Measurements from ENCODE around the gene MXD1.

Gene MXD1

DNA sequence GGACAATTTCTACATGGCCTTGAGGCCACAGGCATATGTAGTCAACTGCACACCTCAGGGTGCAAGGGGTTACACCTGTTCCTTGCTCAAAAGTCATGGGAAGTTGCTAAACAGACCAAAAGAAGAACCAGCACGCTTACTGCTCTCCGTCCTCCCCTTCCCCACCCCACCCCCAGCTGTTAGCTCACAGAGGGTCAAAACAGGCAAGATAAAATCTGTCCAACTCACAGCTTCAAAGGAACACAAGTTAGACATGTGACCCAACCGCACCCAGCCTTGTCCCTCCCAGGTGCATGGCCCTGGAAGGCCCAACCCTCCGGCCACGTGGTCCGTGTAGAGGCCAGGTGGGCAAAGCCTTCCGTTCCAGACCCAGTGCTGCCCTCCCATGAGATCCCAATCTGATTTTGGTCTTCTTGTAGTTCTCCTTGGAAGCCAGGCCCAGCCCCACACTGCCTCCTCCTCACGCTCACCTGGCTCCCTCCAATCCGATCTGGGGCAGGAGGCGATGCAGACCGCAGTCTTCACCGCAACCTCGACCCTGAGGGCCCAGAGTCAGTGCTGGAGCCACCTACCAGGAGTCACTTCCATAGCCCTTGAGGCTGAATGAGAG lies 61.0 kb downstream of the MXD1 start:
- in situ Hi-C loops (cut with MboI; ENCODE audit: low sequenced_read_pairs): no loop called here

- in situ Hi-C loops (cut with MboI; ENCODE audit: low sequenced_read_pairs): no loop called here
Measured at GRCh38 chr2:69977186-69977585, 62.3 kb downstream of the MXD1 start.

GRCh38 chr2:69977906-69978482 lies 63.1 kb downstream of the MXD1 start:
- in situ Hi-C loops (cut with MboI; ENCODE audit: low sequenced_read_pairs): no loop called here

GRCh38 chr2:69979902-69980807 lies 65.2 kb downstream of the MXD1 start:
- in situ Hi-C loops (cut with MboI; ENCODE audit: low sequenced_read_pairs): no loop called here

- in situ Hi-C loops (cut with MboI; ENCODE audit: low sequenced_read_pairs): no loop called here
Measured at GRCh38 chr2:69983392-69983966, 68.6 kb downstream of the MXD1 start.

DNA sequence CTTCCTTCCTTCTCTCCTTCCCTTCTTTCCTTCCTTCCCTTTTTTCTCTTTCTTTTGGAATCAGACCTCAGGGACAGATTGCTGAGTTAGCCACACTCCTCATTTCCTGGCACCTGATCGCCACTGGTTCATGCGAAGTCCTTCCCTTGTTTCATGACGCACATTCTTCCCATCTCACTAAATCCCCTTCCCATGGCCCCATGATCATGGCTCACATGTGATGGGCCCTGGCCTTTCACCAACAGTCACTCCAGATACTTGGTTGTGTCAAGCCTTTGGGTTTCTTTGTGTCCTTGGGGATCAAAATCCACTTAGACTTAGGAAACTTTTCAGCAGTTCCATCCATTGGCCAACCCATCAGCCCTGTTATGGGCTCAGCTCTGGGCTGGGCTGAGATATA lies 70.3 kb downstream of the MXD1 start:
- in situ Hi-C loops (cut with MboI; ENCODE audit: low sequenced_read_pairs): no loop called here

DNA sequence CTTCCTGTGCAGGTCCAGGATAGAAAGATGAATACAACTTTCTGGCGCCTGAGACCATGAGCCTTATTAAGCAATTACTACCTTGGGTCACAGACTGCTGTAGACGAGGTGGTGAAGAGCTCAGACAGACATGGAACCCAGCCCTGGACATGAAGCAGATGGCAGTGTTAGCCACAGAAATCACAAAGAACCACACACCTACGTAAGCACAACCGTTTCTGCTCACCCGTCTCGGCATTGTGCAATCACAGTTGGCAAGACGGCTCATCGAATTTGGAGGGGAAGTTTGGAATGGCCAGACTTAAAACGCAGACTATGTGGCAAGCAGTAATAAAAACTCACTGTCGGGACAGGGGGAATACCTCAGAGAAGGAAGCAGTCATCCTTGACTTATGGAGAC lies 70.8 kb downstream of the MXD1 start:
- in situ Hi-C loops (cut with MboI; ENCODE audit: low sequenced_read_pairs): no loop called here

DNA sequence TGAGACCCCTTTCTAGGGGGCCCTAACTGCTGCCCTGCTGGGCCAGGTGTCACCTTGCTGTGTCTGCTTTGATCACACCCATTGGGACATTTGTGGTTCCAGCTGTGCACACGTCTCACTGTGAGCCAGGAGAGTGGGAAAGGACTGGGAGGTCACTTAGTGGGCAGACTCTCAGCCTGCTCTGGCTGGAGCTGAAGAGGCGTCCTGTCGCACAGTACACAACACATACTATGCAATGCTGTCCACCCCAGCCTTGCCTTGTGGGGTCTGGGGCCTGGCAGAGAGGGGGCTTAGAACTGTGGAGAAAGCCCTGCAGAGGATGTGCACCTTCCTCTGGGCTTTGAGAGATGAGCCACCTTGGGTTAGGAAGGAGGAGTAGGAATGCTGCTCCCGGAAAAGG lies 71.8 kb downstream of the MXD1 start:
- in situ Hi-C loops (cut with MboI; ENCODE audit: low sequenced_read_pairs): no loop called here

DNA sequence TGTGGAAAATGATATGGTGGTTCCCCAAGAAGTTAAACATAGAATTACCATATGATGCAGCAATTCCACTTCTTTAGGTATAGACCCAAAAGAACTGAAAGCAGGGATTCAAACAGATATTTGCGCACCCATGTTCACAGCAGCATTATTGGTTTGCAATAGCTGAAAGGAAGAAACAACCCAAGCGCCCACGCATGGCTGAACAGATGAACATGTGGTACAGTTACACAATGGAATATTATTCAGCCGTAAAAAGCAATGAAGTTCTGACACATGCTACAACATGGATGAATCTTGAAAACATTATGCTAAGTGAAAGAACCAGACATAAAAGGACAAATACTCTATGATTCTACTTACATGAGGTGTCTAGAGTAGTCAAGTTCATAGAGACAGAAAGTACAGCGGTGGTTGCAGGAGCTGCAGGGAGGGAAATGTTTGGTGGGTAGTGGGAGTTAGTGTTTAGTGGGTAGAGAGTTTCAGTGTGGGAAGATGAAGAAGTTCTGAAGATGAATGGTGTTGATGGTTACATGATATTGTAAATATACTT lies 73.3 kb downstream of the MXD1 start:
- in situ Hi-C loops (cut with MboI; ENCODE audit: low sequenced_read_pairs): no loop called here

DNA sequence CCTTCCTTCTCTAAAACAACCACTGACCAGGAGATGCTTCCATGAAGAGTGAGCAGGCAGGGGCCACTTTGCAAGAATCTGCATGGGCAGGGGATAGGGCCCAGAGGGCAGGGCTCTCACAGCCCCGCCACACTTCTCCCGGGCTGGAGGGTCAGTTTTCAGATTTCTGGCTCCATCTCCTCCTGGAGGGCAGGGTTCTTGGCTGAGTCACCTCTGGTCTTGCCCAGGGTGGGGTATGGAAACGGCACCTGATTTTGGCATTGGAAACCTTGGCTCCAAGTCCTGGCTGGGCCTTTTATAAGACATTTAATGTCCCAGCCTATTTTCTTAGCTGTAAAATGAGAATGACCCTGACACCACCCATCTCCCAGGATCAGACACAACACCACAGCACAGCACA lies 74.1 kb downstream of the MXD1 start:
- in situ Hi-C loops (cut with MboI; ENCODE audit: low sequenced_read_pairs): no loop called here

GRCh38 chr2:69989441-69990105 lies 74.7 kb downstream of the MXD1 start:
- in situ Hi-C loops (cut with MboI; ENCODE audit: low sequenced_read_pairs): no loop called here

Measured in hTERT RPE-1 (cell line).